HUES64 (cell line): ENCODE data around the gene TMEM151A.
"Not testable (repeated sequence)": the region's sequence is repeated elsewhere in the genome, so short reads cannot be mapped to it uniquely, and the experiment has no call there.

Source experiments
- H3K27ac ChIP-seq: 2 replicates; pipeline ENCODE4 v1.7.0; 2013; ENCODE audit warnings: low read depth, low read length, inconsistent platforms
- H3K27me3 ChIP-seq: 2 replicates; pipeline ENCODE4 v1.6.1; 2013; ENCODE audit warnings: mild to moderate bottlenecking, low read length; ENCODE audit not compliant: insufficient read depth
- H3K36me3 ChIP-seq: 2 replicates; pipeline ENCODE4 v1.6.1; 2013; ENCODE audit warnings: mild to moderate bottlenecking, low read length; ENCODE audit not compliant: insufficient read depth
- H3K4me1 ChIP-seq: 2 replicates; pipeline ENCODE4 v1.6.1; 2013; ENCODE audit warnings: mild to moderate bottlenecking, low read length, moderate library complexity; ENCODE audit not compliant: insufficient read depth
- H3K4me3 ChIP-seq: 2 replicates; pipeline ENCODE4 v1.5.1; 2013; ENCODE audit warnings: mild to moderate bottlenecking, low read length, moderate library complexity
- H3K9ac ChIP-seq: 2 replicates; pipeline ENCODE4 v1.6.1; 2013; ENCODE audit warnings: mild to moderate bottlenecking, low read depth, low read length
- H3K9me3 ChIP-seq: 2 replicates; pipeline ENCODE4 v1.6.1; 2013; ENCODE audit warnings: low read depth, low read length; ENCODE audit not compliant: insufficient read depth
- WGBS: fragments of 150-250, 120-280 bp; methylation state at CpG from one replicate; pipeline ENCODE4 v1.1.7; 2013; ENCODE audit warnings: missing lambda C conversion rate; 5-methylcytosine and 5-hydroxymethylcytosine counted together

The TMEM151A gene

GRCh38 chr11:66293352-66293751 lies 1.7 kb downstream of the TMEM151A start:
- H3K4me1 ChIP-seq, result peaks cover 8% of the 10 kb centered on the region; the same call in 1 of the 2 replicates
- H3K9me3 ChIP-seq, result no peaks in the 10 kb centered on the region
- 77% methylated on average over 3 of the region's 4 CpGs for WGBS
- no peak overlapping the region for H3K9ac ChIP-seq
- H3K27ac ChIP-seq, result no peak overlapping the region
- no peaks in the 10 kb centered on the region for H3K36me3 ChIP-seq
- peaks cover 37% of the 10 kb centered on the region for H3K27me3 ChIP-seq
- H3K4me3 ChIP-seq, result no peak overlapping the region

GRCh38 chr11:66293777-66294625 lies 2.3 kb downstream of the TMEM151A start:
- H3K27ac ChIP-seq, result no peak overlapping the region
- H3K36me3 ChIP-seq, result no peaks in the 10 kb centered on the region
- H3K27me3 ChIP-seq, result peaks cover 37% of the 10 kb centered on the region
- no peak overlapping the region for H3K4me3 ChIP-seq
- WGBS, result 91% methylated on average over 30 of the region's 30 CpGs
- no peaks in the 10 kb centered on the region for H3K9me3 ChIP-seq
- H3K9ac ChIP-seq, result no peak overlapping the region
- H3K4me1 ChIP-seq, result peaks cover 8% of the 10 kb centered on the region; the same call in 1 of the 2 replicates

GRCh38 chr11:66294626-66295620 lies 3.2 kb downstream of the TMEM151A start:
- WGBS, result 96% methylated on average over 123 of the region's 123 CpGs
- Histone ChIP-seq H3K4me3 (no peak overlapping the region), H3K36me3 (no peaks in the 10 kb centered on the region), H3K27ac (no peak overlapping the region), H3K9me3 (no peaks in the 10 kb centered on the region), H3K27me3 (peaks cover 34% of the 10 kb centered on the region), H3K4me1 (peaks cover 8% of the 10 kb centered on the region; the same call in 1 of the 2 replicates), H3K9ac (no peak overlapping the region)

- Histone ChIP-seq H3K9me3 (no peaks in the 10 kb centered on the region), H3K9ac (no peak overlapping the region), H3K27me3 (peaks cover 8% of the 10 kb centered on the region), H3K4me1 (peaks cover 4% of the 10 kb centered on the region; the same call in 1 of the 2 replicates), H3K36me3 (no peaks in the 10 kb centered on the region), H3K4me3 (no peak overlapping the region), H3K27ac (peak overlapping the region; percentile 40; the same call in 1 of the 2 replicates)
- WGBS, result 49% methylated on average over 8 of the region's 8 CpGs
Measured at GRCh38 chr11:66297610-66298009, 5.9 kb downstream of the TMEM151A start.

GRCh38 chr11:66299186-66299585 lies 7.5 kb downstream of the TMEM151A start:
- Histone ChIP-seq H3K9ac (no peak overlapping the region), H3K4me1 (peaks cover 4% of the 10 kb centered on the region; the same call in 1 of the 2 replicates), H3K9me3 (no peaks in the 10 kb centered on the region), H3K36me3 (no peaks in the 10 kb centered on the region), H3K4me3 (no peak overlapping the region), H3K27me3 (no peaks in the 10 kb centered on the region), H3K27ac (no peak overlapping the region)
- WGBS, result 95% methylated on average over 3 of the region's 3 CpGs

GRCh38 chr11:66302656-66303055 lies 11.0 kb downstream of the TMEM151A start:
- H3K9me3 ChIP-seq, result no peaks in the 10 kb centered on the region
- H3K27ac ChIP-seq, result no peak overlapping the region
- 89% methylated on average over 12 of the region's 12 CpGs for WGBS
- H3K4me3 ChIP-seq, result no peak overlapping the region
- H3K9ac ChIP-seq, result no peak overlapping the region
- H3K4me1 ChIP-seq, result peaks cover under 1% of the 10 kb centered on the region; the same call in 1 of the 2 replicates
- no peaks in the 10 kb centered on the region for H3K27me3 ChIP-seq
- H3K36me3 ChIP-seq, result no peaks in the 10 kb centered on the region

GRCh38 chr11:66309475-66309874 lies 17.8 kb downstream of the TMEM151A start:
- Histone ChIP-seq H3K27ac (no peak overlapping the region), H3K4me3 (no peak overlapping the region), H3K27me3 (no peaks in the 10 kb centered on the region), H3K9me3 (no peaks in the 10 kb centered on the region), H3K4me1 (peaks cover 12% of the 10 kb centered on the region), H3K36me3 (no peaks in the 10 kb centered on the region), H3K9ac (no peak overlapping the region)
- 92% methylated on average over 3 of the region's 3 CpGs for WGBS

GRCh38 chr11:66310324-66310723 lies 18.6 kb downstream of the TMEM151A start:
- H3K9ac ChIP-seq, result no peak overlapping the region
- H3K27me3 ChIP-seq, result no peaks in the 10 kb centered on the region
- 97% methylated on average over 8 of the region's 8 CpGs for WGBS
- peaks cover 12% of the 10 kb centered on the region for H3K4me1 ChIP-seq
- H3K4me3 ChIP-seq, result no peak overlapping the region
- no peaks in the 10 kb centered on the region for H3K36me3 ChIP-seq
- H3K27ac ChIP-seq, result no peak overlapping the region
- H3K9me3 ChIP-seq, result no peaks in the 10 kb centered on the region

- not testable (repeated sequence) for H3K27me3 ChIP-seq, H3K27ac ChIP-seq, H3K36me3 ChIP-seq, H3K4me3 ChIP-seq, H3K9me3 ChIP-seq, H3K9ac ChIP-seq
- 87% methylated on average over 18 of the region's 18 CpGs for WGBS
- H3K4me1 ChIP-seq, result peaks cover 12% of the 10 kb centered on the region
Measured at GRCh38 chr11:66310803-66311440, 19.2 kb downstream of the TMEM151A start.

GRCh38 chr11:66311470-66311964 lies 19.8 kb downstream of the TMEM151A start:
- peak overlapping the region; percentile 65 for H3K4me3 ChIP-seq
- WGBS, result 17% methylated on average over 24 of the region's 26 CpGs
- no peaks in the 10 kb centered on the region for H3K9me3 ChIP-seq
- H3K27me3 ChIP-seq, result no peaks in the 10 kb centered on the region
- peak overlapping the region; percentile 54; the same call in 1 of the 2 replicates for H3K27ac ChIP-seq
- H3K36me3 ChIP-seq, result no peaks in the 10 kb centered on the region
- H3K4me1 ChIP-seq, result peaks cover 12% of the 10 kb centered on the region
- peak overlapping the region; percentile 50 for H3K9ac ChIP-seq
